ENCODE results near the gene PAQR4.

Gene PAQR4

DNA sequence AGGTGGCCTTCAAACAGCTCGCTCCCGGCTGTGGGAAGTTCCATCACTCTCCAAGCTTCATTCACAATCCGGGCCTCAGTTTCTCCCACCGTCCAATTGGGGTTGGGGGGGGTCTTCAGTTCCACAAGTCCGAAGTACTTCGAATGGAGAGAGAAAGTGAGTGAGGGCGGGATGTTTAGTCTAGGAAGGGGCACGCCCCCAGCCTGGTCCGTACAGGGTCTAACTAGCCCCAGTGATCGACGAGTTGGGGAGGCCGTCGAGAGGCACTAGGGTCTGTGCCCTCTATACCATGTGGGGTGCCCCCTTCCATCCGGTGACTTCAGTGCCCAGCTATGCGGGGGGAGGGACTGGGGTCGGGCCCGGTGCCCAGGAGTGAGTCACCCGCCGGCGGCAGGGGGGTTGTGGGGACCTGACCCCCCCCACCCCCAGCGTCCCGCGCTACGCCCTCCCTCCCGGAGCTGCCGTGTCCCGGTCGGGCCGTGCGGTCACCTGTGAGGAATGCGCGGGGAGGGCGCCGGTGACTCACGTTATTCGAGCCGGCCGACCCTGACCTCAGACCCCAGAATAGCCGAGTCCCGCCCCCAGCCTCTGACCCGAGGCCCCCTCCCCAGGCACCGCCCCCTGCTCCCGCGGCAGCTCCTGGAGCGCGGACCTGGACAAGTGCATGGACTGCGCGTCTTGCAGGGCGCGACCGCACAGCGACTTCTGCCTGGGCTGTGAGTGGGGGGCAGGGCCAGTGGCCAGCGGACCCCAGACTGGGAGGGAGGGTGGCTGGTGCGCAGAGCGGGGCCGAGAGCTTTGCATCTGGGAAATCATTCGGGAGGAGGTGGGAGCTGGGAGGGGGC lies 51.7 kb downstream of the PAQR4 start (continued):
- TF ChIP-seq, protein P1, sequence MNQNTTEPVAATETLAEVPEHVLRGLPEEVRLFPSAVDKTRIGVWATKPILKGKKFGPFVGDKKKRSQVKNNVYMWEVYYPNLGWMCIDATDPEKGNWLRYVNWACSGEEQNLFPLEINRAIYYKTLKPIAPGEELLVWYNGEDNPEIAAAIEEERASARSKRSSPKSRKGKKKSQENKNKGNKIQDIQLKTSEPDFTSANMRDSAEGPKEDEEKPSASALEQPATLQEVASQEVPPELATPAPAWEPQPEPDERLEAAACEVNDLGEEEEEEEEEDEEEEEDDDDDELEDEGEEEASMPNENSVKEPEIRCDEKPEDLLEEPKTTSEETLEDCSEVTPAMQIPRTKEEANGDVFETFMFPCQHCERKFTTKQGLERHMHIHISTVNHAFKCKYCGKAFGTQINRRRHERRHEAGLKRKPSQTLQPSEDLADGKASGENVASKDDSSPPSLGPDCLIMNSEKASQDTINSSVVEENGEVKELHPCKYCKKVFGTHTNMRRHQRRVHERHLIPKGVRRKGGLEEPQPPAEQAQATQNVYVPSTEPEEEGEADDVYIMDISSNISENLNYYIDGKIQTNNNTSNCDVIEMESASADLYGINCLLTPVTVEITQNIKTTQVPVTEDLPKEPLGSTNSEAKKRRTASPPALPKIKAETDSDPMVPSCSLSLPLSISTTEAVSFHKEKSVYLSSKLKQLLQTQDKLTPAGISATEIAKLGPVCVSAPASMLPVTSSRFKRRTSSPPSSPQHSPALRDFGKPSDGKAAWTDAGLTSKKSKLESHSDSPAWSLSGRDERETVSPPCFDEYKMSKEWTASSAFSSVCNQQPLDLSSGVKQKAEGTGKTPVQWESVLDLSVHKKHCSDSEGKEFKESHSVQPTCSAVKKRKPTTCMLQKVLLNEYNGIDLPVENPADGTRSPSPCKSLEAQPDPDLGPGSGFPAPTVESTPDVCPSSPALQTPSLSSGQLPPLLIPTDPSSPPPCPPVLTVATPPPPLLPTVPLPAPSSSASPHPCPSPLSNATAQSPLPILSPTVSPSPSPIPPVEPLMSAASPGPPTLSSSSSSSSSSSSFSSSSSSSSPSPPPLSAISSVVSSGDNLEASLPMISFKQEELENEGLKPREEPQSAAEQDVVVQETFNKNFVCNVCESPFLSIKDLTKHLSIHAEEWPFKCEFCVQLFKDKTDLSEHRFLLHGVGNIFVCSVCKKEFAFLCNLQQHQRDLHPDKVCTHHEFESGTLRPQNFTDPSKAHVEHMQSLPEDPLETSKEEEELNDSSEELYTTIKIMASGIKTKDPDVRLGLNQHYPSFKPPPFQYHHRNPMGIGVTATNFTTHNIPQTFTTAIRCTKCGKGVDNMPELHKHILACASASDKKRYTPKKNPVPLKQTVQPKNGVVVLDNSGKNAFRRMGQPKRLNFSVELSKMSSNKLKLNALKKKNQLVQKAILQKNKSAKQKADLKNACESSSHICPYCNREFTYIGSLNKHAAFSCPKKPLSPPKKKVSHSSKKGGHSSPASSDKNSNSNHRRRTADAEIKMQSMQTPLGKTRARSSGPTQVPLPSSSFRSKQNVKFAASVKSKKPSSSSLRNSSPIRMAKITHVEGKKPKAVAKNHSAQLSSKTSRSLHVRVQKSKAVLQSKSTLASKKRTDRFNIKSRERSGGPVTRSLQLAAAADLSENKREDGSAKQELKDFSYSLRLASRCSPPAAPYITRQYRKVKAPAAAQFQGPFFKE (tag by site-specific recombination; IDR thresholded peaks at IDR 0.05; ENCODE audit: borderline replicate concordance) = 0 out of 2 replicates have a peak, but pooled peaks have one; percentile 19
- TF ChIP-seq, protein P2, sequence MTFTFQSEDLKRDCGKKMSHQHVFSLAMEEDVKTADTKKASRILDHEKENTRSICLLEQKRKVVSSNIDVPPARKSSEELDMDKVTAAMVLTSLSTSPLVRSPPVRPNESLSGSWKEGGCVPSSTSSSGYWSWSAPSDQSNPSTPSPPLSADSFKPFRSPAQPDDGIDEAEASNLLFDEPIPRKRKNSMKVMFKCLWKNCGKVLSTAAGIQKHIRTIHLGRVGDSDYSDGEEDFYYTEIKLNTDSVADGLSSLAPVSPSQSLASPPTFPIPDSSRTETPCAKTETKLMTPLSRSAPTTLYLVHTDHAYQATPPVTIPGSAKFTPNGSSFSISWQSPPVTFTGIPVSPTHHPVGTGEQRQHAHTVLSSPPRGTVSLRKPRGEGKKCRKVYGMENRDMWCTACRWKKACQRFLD (tag by site-specific recombination; IDR thresholded peaks at IDR 0.05) = no peak
- TF ChIP-seq, protein P3, sequence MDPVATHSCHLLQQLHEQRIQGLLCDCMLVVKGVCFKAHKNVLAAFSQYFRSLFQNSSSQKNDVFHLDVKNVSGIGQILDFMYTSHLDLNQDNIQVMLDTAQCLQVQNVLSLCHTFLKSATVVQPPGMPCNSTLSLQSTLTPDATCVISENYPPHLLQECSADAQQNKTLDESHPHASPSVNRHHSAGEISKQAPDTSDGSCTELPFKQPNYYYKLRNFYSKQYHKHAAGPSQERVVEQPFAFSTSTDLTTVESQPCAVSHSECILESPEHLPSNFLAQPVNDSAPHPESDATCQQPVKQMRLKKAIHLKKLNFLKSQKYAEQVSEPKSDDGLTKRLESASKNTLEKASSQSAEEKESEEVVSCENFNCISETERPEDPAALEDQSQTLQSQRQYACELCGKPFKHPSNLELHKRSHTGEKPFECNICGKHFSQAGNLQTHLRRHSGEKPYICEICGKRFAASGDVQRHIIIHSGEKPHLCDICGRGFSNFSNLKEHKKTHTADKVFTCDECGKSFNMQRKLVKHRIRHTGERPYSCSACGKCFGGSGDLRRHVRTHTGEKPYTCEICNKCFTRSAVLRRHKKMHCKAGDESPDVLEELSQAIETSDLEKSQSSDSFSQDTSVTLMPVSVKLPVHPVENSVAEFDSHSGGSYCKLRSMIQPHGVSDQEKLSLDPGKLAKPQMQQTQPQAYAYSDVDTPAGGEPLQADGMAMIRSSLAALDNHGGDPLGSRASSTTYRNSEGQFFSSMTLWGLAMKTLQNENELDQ (tag by site-specific recombination; IDR thresholded peaks at IDR 0.05; ENCODE audit: low read depth) = no peak
- TF ChIP-seq SP3 (tag by site-specific recombination; IDR thresholded peaks at IDR 0.05) = peak; percentile 89
- TF ChIP-seq, protein P4, sequence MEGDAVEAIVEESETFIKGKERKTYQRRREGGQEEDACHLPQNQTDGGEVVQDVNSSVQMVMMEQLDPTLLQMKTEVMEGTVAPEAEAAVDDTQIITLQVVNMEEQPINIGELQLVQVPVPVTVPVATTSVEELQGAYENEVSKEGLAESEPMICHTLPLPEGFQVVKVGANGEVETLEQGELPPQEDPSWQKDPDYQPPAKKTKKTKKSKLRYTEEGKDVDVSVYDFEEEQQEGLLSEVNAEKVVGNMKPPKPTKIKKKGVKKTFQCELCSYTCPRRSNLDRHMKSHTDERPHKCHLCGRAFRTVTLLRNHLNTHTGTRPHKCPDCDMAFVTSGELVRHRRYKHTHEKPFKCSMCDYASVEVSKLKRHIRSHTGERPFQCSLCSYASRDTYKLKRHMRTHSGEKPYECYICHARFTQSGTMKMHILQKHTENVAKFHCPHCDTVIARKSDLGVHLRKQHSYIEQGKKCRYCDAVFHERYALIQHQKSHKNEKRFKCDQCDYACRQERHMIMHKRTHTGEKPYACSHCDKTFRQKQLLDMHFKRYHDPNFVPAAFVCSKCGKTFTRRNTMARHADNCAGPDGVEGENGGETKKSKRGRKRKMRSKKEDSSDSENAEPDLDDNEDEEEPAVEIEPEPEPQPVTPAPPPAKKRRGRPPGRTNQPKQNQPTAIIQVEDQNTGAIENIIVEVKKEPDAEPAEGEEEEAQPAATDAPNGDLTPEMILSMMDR (tag by site-specific recombination; IDR thresholded peaks at IDR 0.05) = no peak
- TF ChIP-seq, protein P5, sequence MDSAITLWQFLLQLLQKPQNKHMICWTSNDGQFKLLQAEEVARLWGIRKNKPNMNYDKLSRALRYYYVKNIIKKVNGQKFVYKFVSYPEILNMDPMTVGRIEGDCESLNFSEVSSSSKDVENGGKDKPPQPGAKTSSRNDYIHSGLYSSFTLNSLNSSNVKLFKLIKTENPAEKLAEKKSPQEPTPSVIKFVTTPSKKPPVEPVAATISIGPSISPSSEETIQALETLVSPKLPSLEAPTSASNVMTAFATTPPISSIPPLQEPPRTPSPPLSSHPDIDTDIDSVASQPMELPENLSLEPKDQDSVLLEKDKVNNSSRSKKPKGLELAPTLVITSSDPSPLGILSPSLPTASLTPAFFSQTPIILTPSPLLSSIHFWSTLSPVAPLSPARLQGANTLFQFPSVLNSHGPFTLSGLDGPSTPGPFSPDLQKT (IDR thresholded peaks at IDR 0.05; ENCODE audit: borderline replicate concordance, low read depth, low read length) = no peak
- TF ChIP-seq, protein P6, sequence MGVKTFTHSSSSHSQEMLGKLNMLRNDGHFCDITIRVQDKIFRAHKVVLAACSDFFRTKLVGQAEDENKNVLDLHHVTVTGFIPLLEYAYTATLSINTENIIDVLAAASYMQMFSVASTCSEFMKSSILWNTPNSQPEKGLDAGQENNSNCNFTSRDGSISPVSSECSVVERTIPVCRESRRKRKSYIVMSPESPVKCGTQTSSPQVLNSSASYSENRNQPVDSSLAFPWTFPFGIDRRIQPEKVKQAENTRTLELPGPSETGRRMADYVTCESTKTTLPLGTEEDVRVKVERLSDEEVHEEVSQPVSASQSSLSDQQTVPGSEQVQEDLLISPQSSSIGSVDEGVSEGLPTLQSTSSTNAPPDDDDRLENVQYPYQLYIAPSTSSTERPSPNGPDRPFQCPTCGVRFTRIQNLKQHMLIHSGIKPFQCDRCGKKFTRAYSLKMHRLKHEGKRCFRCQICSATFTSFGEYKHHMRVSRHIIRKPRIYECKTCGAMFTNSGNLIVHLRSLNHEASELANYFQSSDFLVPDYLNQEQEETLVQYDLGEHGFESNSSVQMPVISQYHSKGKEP (tag by site-specific recombination; IDR thresholded peaks at IDR 0.05) = no peak
- TF ChIP-seq, protein P7, sequence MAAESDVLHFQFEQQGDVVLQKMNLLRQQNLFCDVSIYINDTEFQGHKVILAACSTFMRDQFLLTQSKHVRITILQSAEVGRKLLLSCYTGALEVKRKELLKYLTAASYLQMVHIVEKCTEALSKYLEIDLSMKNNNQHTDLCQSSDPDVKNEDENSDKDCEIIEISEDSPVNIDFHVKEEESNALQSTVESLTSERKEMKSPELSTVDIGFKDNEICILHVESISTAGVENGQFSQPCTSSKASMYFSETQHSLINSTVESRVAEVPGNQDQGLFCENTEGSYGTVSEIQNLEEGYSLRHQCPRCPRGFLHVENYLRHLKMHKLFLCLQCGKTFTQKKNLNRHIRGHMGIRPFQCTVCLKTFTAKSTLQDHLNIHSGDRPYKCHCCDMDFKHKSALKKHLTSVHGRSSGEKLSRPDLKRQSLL (tag by site-specific recombination; IDR thresholded peaks at IDR 0.05) = no peak
- no peak for TF ChIP-seq ZNF214 (tag by site-specific recombination; IDR thresholded peaks at IDR 0.05; ENCODE audit: borderline replicate concordance)
- TF ChIP-seq OVOL3 (tag by site-specific recombination; IDR thresholded peaks at IDR 0.05) = no peak
- TF ChIP-seq, protein P8, sequence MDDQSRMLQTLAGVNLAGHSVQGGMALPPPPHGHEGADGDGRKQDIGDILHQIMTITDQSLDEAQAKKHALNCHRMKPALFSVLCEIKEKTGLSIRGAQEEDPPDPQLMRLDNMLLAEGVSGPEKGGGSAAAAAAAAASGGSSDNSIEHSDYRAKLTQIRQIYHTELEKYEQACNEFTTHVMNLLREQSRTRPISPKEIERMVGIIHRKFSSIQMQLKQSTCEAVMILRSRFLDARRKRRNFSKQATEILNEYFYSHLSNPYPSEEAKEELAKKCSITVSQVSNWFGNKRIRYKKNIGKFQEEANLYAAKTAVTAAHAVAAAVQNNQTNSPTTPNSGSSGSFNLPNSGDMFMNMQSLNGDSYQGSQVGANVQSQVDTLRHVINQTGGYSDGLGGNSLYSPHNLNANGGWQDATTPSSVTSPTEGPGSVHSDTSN (CRISPR knock-in tag; IDR thresholded peaks at IDR 0.05) = 0 out of 2 replicates have a peak, but pooled peaks have one; percentile 37
- TF ChIP-seq, protein P9, sequence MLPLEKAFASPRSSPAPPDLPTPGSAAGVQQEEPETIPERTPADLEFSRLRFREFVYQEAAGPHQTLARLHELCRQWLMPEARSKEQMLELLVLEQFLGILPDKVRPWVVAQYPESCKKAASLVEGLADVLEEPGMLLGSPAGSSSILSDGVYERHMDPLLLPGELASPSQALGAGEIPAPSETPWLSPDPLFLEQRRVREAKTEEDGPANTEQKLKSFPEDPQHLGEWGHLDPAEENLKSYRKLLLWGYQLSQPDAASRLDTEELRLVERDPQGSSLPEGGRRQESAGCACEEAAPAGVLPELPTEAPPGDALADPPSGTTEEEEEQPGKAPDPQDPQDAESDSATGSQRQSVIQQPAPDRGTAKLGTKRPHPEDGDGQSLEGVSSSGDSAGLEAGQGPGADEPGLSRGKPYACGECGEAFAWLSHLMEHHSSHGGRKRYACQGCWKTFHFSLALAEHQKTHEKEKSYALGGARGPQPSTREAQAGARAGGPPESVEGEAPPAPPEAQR (tag by site-specific recombination; IDR thresholded peaks at IDR 0.05) = no peak
- no peak for TF ChIP-seq ZNF350 (tag by site-specific recombination; IDR thresholded peaks at IDR 0.05)
- no peak for TF ChIP-seq ZNF585B (tag by site-specific recombination; IDR thresholded peaks at IDR 0.05)
- TF ChIP-seq FEZF1 (tag by site-specific recombination; IDR thresholded peaks at IDR 0.05) = no peak
- TF ChIP-seq, protein P10, sequence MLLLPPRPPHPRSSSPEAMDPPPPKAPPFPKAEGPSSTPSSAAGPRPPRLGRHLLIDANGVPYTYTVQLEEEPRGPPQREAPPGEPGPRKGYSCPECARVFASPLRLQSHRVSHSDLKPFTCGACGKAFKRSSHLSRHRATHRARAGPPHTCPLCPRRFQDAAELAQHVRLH (tag by site-specific recombination; IDR thresholded peaks at IDR 0.05) = no peak
- TF ChIP-seq, protein P11, sequence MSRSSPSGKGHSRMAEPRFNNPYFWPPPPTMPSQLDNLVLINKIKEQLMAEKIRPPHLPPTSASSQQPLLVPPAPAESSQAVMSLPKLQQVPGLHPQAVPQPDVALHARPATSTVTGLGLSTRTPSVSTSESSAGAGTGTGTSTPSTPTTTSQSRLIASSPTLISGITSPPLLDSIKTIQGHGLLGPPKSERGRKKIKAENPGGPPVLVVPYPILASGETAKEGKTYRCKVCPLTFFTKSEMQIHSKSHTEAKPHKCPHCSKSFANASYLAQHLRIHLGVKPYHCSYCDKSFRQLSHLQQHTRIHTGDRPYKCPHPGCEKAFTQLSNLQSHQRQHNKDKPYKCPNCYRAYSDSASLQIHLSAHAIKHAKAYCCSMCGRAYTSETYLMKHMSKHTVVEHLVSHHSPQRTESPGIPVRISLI (tag by site-specific recombination; IDR thresholded peaks at IDR 0.05) = no peak

Measured in HEK293 (cell line).